Duodenal mucosa (tissue), 2 donors: ENCODE data around the gene MYLK.

Experiments
- H3K27ac ChIP-seq: one replicate; pipeline ENCODE4 v1.7.0; 2013; ENCODE audit warnings: low read depth, low read length
- H3K27me3 ChIP-seq, 2 donors: one replicate each; pipeline ENCODE4 v1.7.0; 2013; ENCODE audit warnings: low read length in 2 of 2, control low read depth in 1 of 2; ENCODE audit not compliant: insufficient read depth in 2 of 2, control insufficient read depth in 1 of 2
- H3K36me3 ChIP-seq, 2 donors: one replicate each; pipeline ENCODE4 v1.7.0; 2013; ENCODE audit warnings: low read length in 2 of 2, control low read depth in 1 of 2; ENCODE audit not compliant: insufficient read depth in 2 of 2, control insufficient read depth in 1 of 2
- H3K4me1 ChIP-seq, 2 donors: one replicate each; pipeline ENCODE4 v1.7.0; 2013; ENCODE audit warnings: low read length in 2 of 2, control low read depth in 1 of 2; ENCODE audit not compliant: insufficient read depth in 2 of 2, control insufficient read depth in 1 of 2
- H3K4me3 ChIP-seq, 2 donors: one replicate each; pipeline ENCODE4 v1.7.0; 2013; ENCODE audit warnings: low read length in 2 of 2, low read depth in 1 of 2
- H3K9ac ChIP-seq, 2 donors: one replicate each; pipeline ENCODE4 v1.7.0; 2013; ENCODE audit warnings: low read length in 2 of 2, low read depth in 1 of 2
- H3K9me3 ChIP-seq, 2 donors: one replicate each; pipeline ENCODE4 v1.7.0; 2013; ENCODE audit warnings: low read length in 2 of 2, control low read depth in 1 of 2; ENCODE audit not compliant: control insufficient read depth in 1 of 2

MYLK gene

DNA sequence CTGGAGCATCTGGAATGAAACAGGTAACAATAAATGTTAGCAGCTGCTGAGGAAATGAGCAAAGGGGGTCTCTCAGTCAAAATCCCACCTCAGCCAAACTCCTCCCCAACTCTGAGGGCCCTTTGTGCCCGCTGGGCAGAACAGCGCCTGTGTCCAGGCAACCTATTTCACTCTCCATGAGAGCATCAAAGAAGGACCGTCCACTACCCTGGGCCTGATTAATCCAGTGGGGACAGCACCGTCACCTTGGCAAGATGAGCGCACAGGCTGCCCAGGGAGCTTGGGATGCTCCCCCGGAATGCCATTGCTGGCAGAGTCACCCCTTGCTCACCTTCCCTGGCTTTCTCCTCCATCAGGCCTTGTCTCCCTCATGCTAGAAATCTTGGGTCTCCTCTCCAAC lies 201.8 kb downstream of the MYLK start:
- H3K27me3 ChIP-seq = no peaks in the 10 kb centered on the region
- no peak overlapping the region for H3K27ac ChIP-seq
- H3K9ac ChIP-seq = no peak overlapping the region
- H3K9me3 ChIP-seq = no peaks in the 10 kb centered on the region
- H3K36me3 ChIP-seq = no peaks in the 10 kb centered on the region
- H3K4me3 ChIP-seq = no peak overlapping the region
- no peaks in the 10 kb centered on the region for H3K4me1 ChIP-seq

DNA sequence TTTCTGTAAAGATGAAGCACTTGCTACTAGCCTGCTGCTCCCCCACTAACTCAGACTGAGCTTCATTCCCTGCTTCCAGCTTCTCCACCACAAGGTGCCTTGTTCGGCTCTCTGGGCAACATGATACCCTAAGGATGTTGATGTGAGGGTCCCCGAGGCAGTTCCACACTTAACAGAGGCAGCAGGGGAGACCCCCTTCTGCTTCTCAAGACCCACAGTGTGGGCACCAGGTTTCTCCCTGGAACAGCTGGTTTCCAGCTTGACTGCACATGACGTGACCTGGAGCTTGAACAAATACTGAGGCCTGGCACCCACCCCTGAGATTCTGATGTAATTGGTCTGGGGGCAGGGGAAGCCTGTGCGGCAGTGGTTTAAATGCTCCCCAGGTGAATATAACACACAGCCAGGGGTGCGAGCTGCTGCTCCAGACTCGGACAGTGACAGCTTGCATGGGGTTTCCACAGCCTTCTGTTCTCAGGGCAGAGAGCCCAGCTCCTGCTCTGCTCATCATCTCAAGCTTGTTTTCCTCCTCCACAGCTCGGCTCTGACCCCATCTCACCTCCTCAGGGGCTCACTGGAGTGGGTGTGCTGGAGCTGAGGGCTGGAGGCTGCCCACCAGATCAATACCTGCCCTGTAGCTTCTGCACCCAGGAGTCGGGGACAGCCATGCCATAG lies 204.3 kb downstream of the MYLK start:
- Histone ChIP-seq H3K27me3 (no peaks in the 10 kb centered on the region), H3K27ac (no peak overlapping the region), H3K9me3 (no peaks in the 10 kb centered on the region), H3K4me1 (no peaks in the 10 kb centered on the region), H3K4me3 (no peak overlapping the region), H3K36me3 (no peaks in the 10 kb centered on the region), H3K9ac (no peak overlapping the region)

DNA sequence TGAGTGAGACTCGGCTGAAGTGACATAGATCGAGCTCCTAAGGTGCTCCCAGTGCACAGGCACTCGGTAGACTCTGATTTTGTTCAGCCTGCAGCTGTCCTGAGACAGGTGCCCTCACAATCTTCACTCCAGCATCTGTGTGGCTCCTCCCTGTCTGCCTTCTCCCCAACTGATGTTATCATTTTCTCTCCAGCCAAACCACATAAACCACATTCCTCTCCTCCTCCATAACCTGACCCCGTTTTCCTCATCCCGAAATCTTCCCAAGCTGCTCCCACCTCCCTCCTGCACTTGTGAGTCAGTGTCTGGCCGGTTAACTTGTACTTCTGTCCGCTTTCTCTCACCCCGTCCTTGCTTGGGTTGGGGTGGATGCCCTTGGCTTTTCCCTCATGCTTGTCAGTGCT lies 206.0 kb downstream of the MYLK start:
- H3K9me3 ChIP-seq = no peaks in the 10 kb centered on the region
- H3K9ac ChIP-seq = no peak overlapping the region
- H3K4me1 ChIP-seq = no peaks in the 10 kb centered on the region
- peaks cover 0 to 4% of the 10 kb centered on the region in 2 donors for H3K27me3 ChIP-seq
- H3K4me3 ChIP-seq = no peak overlapping the region
- no peak overlapping the region for H3K27ac ChIP-seq
- H3K36me3 ChIP-seq = no peaks in the 10 kb centered on the region

DNA sequence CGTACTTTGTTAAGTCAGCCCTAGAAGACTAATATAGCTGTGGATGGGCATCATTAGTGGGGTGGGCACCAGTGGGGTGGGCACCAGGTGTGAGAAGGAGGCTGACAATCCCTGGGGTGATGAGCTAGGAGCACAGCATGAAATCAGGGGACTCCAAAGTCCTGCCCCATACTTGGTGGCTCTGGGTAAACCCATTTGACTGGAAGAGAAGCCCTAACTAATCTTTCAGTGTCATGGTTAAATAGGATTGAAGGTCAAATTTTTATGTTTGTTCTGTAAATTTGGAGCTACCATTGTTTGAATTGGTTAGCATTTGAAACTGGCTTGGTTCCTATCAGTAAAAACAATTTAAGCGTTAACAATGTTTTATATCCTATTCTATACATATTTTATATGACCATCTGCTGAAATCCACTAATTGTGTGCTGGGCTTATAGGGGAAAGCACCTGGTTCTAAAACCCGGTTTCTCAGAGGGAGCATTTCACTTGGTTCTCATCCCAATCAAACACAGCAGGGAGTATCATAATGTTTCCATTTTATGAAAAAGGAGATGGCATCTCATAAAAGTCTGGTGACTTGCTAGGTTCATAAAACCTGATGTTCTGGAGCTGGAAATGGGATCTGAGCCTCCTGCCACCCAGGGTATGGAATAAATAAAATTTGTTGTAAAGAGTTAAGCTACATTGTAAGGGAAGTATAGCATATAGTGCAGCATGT lies 211.5 kb downstream of the MYLK start:
- Histone ChIP-seq H3K4me1 (no peaks in the 10 kb centered on the region), H3K9ac (no peak overlapping the region), H3K36me3 (no peaks in the 10 kb centered on the region), H3K9me3 (no peaks in the 10 kb centered on the region), H3K27me3 (peaks cover 0 to 4% of the 10 kb centered on the region in 2 donors), H3K27ac (no peak overlapping the region), H3K4me3 (no peak overlapping the region)

DNA sequence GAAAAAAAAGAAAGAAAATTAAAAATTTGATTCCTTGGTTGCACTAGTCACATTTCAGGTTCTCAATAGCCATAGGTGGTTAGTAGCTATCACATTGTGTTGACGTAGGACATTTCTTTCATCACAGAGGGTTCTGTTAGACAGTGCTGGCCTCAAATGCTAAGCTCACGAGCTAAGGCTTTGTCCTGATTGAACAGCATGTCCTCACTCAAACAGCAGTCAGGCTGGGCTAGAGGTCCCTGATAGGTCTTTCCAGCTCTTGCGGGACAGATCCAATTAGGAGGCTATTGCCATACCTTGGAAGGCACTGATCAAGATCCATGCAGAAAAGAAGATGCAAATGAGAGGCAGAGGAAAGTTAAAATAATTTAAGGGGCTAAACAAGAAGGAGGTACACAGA lies 213.4 kb downstream of the MYLK start:
- H3K9ac ChIP-seq = no peak overlapping the region
- no peaks in the 10 kb centered on the region for H3K9me3 ChIP-seq
- H3K4me3 ChIP-seq = no peak overlapping the region
- peaks cover 0 to 5% of the 10 kb centered on the region in 2 donors for H3K36me3 ChIP-seq
- no peaks in the 10 kb centered on the region for H3K4me1 ChIP-seq
- H3K27ac ChIP-seq = no peak overlapping the region
- peaks cover 0 to 4% of the 10 kb centered on the region in 2 donors for H3K27me3 ChIP-seq

DNA sequence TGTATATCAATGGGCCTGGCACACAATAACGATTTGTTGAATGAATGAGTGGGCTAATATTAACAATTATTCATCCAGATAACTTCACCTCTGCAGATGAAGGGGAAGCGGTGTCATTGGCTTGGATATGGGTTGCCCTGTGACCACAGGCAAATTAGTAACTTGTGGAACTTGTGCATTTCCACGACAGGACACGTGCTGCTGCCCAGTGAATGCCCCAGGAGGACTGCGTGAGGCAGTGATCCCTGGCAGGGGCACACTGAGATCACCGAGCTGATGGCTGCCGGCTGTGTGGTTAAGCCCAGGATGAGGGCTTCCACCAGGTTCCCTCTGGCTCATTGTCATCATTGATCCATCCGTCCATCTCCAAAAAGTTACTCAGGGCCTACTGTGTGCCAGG lies 215.2 kb downstream of the MYLK start:
- Histone ChIP-seq H3K4me3 (no peak overlapping the region), H3K9ac (no peak overlapping the region), H3K9me3 (no peaks in the 10 kb centered on the region), H3K36me3 (peaks cover 0 to 5% of the 10 kb centered on the region in 2 donors), H3K27me3 (no peaks in the 10 kb centered on the region), H3K4me1 (no peaks in the 10 kb centered on the region), H3K27ac (no peak overlapping the region)

DNA sequence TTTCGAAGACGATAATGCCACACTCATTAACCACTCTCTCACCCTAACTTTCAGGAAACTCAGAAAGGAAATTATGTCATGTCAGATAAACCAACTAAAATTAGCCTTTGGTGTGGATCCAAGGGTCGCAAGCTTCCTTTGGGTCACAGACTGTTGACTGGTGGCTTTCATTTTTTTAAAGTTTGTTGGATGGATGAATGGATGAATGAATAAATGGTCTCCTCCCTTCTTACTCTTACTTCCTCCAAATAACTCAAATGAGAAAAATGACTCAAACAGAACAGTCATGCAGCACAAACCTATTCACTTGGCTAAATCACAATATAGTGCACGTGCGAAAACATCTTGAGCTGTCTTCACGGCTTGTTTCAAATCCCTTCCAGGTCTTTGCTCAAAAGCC lies 216.3 kb downstream of the MYLK start:
- Histone ChIP-seq H3K9me3 (no peaks in the 10 kb centered on the region), H3K27me3 (no peaks in the 10 kb centered on the region), H3K4me3 (no peak overlapping the region), H3K36me3 (peaks cover 0 to 5% of the 10 kb centered on the region in 2 donors), H3K27ac (no peak overlapping the region), H3K9ac (no peak overlapping the region), H3K4me1 (no peaks in the 10 kb centered on the region)

DNA sequence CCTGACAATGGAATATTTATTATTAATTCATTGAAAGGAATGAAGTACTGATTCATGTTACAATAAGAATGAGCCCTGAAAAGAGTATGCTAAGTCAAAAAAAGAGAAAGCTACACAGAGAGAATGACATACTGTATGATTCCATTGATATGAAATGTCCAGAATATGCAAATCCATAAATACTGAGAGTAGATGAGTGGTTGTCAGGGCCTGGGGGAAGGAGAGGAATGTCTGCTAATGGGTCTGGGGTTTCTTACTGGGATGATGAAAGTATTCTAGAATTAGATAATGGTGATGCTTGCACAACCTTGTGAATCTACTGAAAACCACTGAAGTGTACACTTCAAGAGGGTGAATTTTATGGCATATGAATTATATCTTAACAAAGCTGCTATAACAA lies 219.4 kb downstream of the MYLK start:
- Histone ChIP-seq H3K27me3 (no peaks in the 10 kb centered on the region), H3K4me3 (no peak overlapping the region), H3K9ac (no peak overlapping the region), H3K27ac (no peak overlapping the region), H3K9me3 (no peaks in the 10 kb centered on the region), H3K36me3 (peaks cover 0 to 5% of the 10 kb centered on the region in 2 donors), H3K4me1 (peaks cover 4 to 19% of the 10 kb centered on the region in 2 donors)

DNA sequence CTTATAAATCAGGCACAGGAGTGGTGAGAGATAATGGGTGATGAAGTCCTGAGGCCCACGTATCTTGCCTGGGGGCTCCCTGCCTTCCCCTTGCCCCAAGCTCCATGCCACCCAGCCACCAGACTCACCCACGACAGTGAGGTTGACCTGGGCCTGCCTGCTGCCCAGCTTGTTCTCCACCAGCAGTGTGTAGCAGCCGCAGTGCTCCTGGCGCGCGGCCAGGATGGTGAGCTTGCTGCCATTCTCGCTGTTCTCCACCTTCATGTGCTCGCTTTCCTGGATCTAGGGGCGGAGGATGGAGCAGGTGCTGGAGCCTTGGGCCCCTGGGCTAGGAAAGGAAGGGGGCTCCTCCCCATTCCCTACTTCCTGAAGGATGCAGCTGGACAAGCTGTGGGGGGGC lies 220.2 kb downstream of the MYLK start:
- peaks cover 4 to 22% of the 10 kb centered on the region in 2 donors for H3K4me1 ChIP-seq

DNA sequence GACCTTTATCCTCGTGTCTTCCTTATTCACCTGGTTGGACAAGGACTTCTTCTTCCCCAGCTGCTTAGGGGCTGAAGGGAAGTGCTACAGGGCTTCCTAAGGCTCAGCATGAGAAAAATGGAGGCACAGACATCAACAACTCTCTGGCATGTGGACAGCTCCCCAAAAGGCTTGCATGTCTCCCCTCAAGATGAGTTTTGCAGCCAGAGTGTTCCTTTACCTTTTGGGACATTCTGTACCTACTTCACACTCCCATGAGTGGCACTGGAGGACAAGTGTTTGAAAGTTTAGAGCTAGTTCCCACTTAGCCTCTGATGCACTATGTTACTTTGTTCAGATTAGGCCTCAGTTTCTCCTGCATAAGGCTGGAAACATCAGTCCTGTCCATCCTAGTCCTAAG lies 222.2 kb downstream of the MYLK start:
- H3K27me3 ChIP-seq = no peaks in the 10 kb centered on the region
- H3K27ac ChIP-seq = peak overlapping the region; percentile 73
- no peaks in the 10 kb centered on the region for H3K9me3 ChIP-seq
- H3K4me1 ChIP-seq = peaks cover 13 to 40% of the 10 kb centered on the region in 2 donors
- peaks cover 0 to 5% of the 10 kb centered on the region in 2 donors for H3K36me3 ChIP-seq
- H3K9ac ChIP-seq = no peak overlapping the region
- H3K4me3 ChIP-seq = no peak overlapping the region

More for the DNA sequence above, 220.2 kb downstream of the MYLK start:
- H3K4me3 ChIP-seq = no peak overlapping the region
- H3K36me3 ChIP-seq = peaks cover 0 to 5% of the 10 kb centered on the region in 2 donors
- no peak overlapping the region for H3K9ac ChIP-seq
- H3K9me3 ChIP-seq = no peaks in the 10 kb centered on the region
- H3K27me3 ChIP-seq = no peaks in the 10 kb centered on the region
- H3K27ac ChIP-seq = no peak overlapping the region
